H1 (cell line): ENCODE measurements around the gene C4orf46. TPM values are rescaled to one million over a fixed set of nuclear protein-coding genes. Genes with fewer than 3 reads are reported as not detected.

Source experiments
- CTCF ChIA-PET: fragments of 300-600 bp; sonication (Branson Sonifier 250); formaldehyde crosslinking; loops from one replicate; lab custom pipeline; 2021; ENCODE audit not compliant: partially characterized antibody; lab: Charles Lee
- POLR2A ChIA-PET: fragments of 300-600 bp; sonication (Branson Sonifier 250); formaldehyde crosslinking; loops from one replicate; lab custom pipeline; 2021; ENCODE audit warnings: inconsistent platforms; ENCODE audit not compliant: partially characterized antibody; lab: Charles Lee
- DNase-seq, 2 experiments: peaks; one replicate each; pipeline versions ENCODE4 v3.0.0 to v3.0.0-alpha.2; 2010 to 2022; ENCODE audit warnings: low spot score in 2 of 2, low read depth in 1 of 2, mixed read lengths in 1 of 2
- FAIRE-seq: peaks from 2 replicates; lab custom pipeline; 2011; peaks lifted over from hg19 to GRCh38; lab: Jason Lieb, UNC
- H2AFZ ChIP-seq: 2 replicates; pipeline ENCODE4 v1.8.1; 2012; ENCODE audit warnings: low read length, inconsistent platforms
- H2AK5ac ChIP-seq: 2 replicates; pipeline ENCODE4 v1.6.1; 2013; ENCODE audit warnings: low read depth, low read length
- H2BK120ac ChIP-seq: replicated peaks from 2 replicates; pipeline ENCODE3; 2013; ENCODE audit warnings: low read depth, low read length, inconsistent platforms
- H2BK12ac ChIP-seq: 2 replicates; pipeline ENCODE4 v1.6.1; 2013; ENCODE audit warnings: low read depth, low read length
- H2BK15ac ChIP-seq: 2 replicates; pipeline ENCODE4 v1.6.1; 2013; ENCODE audit warnings: low read length
- H2BK20ac ChIP-seq: 2 replicates; pipeline ENCODE4 v1.6.1; 2013; ENCODE audit warnings: low read length
- H2BK5ac ChIP-seq: 2 replicates; pipeline ENCODE4 v1.6.1; 2013; ENCODE audit warnings: low read depth, low read length
- H3K14ac ChIP-seq: 2 replicates; pipeline ENCODE4 v1.6.1; 2013; ENCODE audit warnings: inconsistent platforms; ENCODE audit not compliant: insufficient read length
- H3K18ac ChIP-seq: 2 replicates; pipeline ENCODE4 v1.6.1; 2013; ENCODE audit warnings: low read length; ENCODE audit errors: extremely low read depth
- H3K23ac ChIP-seq: 2 replicates; pipeline ENCODE4 v1.6.1; 2013; ENCODE audit warnings: inconsistent platforms; ENCODE audit not compliant: insufficient read length
- H3K23me2 ChIP-seq: 2 replicates; pipeline ENCODE4 v1.6.1; 2013; ENCODE audit warnings: low read depth, low read length
- H3K27ac ChIP-seq: 2 replicates; pipeline ENCODE4 v1.6.1; 2011; ENCODE audit warnings: low read depth, low read length, inconsistent platforms
- H3K27me3 ChIP-seq, 4 experiments: replicated peaks in 1 of 4; 1 replicate in 1 of 4; 2 replicates in 3 of 4; pipeline versions ENCODE4 v1.6.1 to v1.8.1; 2011 to 2013; ENCODE audit warnings: low read length in 3 of 4, mild to moderate bottlenecking in 3 of 4, inconsistent platforms in 2 of 4, mixed read lengths in 2 of 4, moderate library complexity in 1 of 4; ENCODE audit not compliant: control insufficient read depth in 3 of 4, insufficient read depth in 3 of 4; ENCODE audit errors: extremely low read depth in 1 of 4
- H3K36me3 ChIP-seq, 4 experiments: 2 replicates each; pipeline versions ENCODE4 v1.6.1 to v1.8.1; 2011 to 2013; ENCODE audit warnings: mild to moderate bottlenecking in 4 of 4, low read length in 3 of 4, moderate library complexity in 2 of 4, control low read depth in 1 of 4, inconsistent platforms in 1 of 4; ENCODE audit not compliant: insufficient read depth in 4 of 4, control insufficient read depth in 2 of 4
- H3K4ac ChIP-seq: replicated peaks from 2 replicates; pipeline ENCODE3; 2013; ENCODE audit warnings: low read length, low read depth, mixed read lengths, inconsistent platforms; ENCODE audit not compliant: insufficient read length
- H3K4me1 ChIP-seq, 4 experiments: replicated peaks in 1 of 4; 1 replicate in 1 of 4; 2 replicates in 3 of 4; pipeline versions ENCODE4 v1.6.1 to v1.8.1; 2011 to 2013; ENCODE audit warnings: low read length in 3 of 4, inconsistent platforms in 2 of 4, mixed read lengths in 1 of 4; ENCODE audit not compliant: insufficient read depth in 4 of 4, control insufficient read depth in 3 of 4
- H3K4me2 ChIP-seq, 2 experiments: 2 replicates each; pipeline versions ENCODE4 v1.6.1 to v1.8.1; 2011 to 2013; ENCODE audit warnings: low read depth in 2 of 2, low read length in 2 of 2, control low read depth in 1 of 2, inconsistent platforms in 1 of 2, mild to moderate bottlenecking in 1 of 2; ENCODE audit not compliant: insufficient read depth in 1 of 2
- H3K4me3 ChIP-seq, 4 experiments: fragments of 200-600, 300-600 bp in 1 of 4; sonication (generic), shearing (Covaris generic), sonication (Bioruptor Twin) in 1 of 4; 2 replicates each; pipeline versions ENCODE4 v1.5.1 to v1.8.1; 2011 to 2016; ENCODE audit warnings: low read length in 4 of 4, low read depth in 3 of 4, control low read depth in 2 of 4, inconsistent platforms in 2 of 4, mild to moderate bottlenecking in 2 of 4, mixed read lengths in 1 of 4, moderate library complexity in 1 of 4; ENCODE audit not compliant: insufficient read depth in 2 of 4; ENCODE audit errors: extremely low read depth in 1 of 4
- H3K56ac ChIP-seq: replicated peaks from 2 replicates; pipeline ENCODE3; 2013; ENCODE audit warnings: low read depth, mild to moderate bottlenecking, mixed read lengths, low read length, inconsistent platforms; ENCODE audit not compliant: insufficient read length
- H3K79me1 ChIP-seq: 2 replicates; pipeline ENCODE4 v1.6.1; 2013; ENCODE audit warnings: low read depth, low read length, control low read depth
- H3K79me2 ChIP-seq, 2 experiments: 2 replicates each; pipeline versions ENCODE4 v1.6.1 to v1.8.1; 2012 to 2013; ENCODE audit warnings: low read length in 2 of 2, mild to moderate bottlenecking in 2 of 2, inconsistent platforms in 1 of 2; ENCODE audit not compliant: insufficient read depth in 2 of 2, control insufficient read depth in 1 of 2
- H3K9ac ChIP-seq, 4 experiments: replicated peaks in 1 of 4; 1 replicate in 1 of 4; 2 replicates in 3 of 4; pipeline versions ENCODE4 v1.6.1 to v1.8.1; 2011 to 2013; ENCODE audit warnings: low read depth in 3 of 4, low read length in 3 of 4, control low read depth in 2 of 4, mild to moderate bottlenecking in 2 of 4, moderate library complexity in 2 of 4, inconsistent platforms in 1 of 4; ENCODE audit errors: extremely low read depth in 1 of 4
- H3K9me3 ChIP-seq, 2 experiments: 2 replicates each; pipeline versions ENCODE4 v1.6.1 to v1.8.1; 2012 to 2013; ENCODE audit warnings: mild to moderate bottlenecking in 2 of 2, moderate library complexity in 2 of 2, control low read depth in 1 of 2, inconsistent platforms in 1 of 2, low read depth in 1 of 2, low read length in 1 of 2, mixed read lengths in 1 of 2; ENCODE audit not compliant: insufficient read depth in 2 of 2
- H4K20me1 ChIP-seq, 2 experiments: replicated peaks in 1 of 2; 2 replicates each; pipeline versions ENCODE3 to v1.8.1; 2011 to 2013; ENCODE audit warnings: inconsistent platforms in 2 of 2, low read length in 2 of 2, mild to moderate bottlenecking in 1 of 2; ENCODE audit not compliant: insufficient read depth in 2 of 2, control insufficient read depth in 1 of 2
- H4K5ac ChIP-seq: 2 replicates; pipeline ENCODE4 v1.6.1; 2013; ENCODE audit warnings: low read length, low read depth, mixed read lengths, inconsistent platforms; ENCODE audit not compliant: insufficient read length
- H4K8ac ChIP-seq: 2 replicates; pipeline ENCODE4 v1.8.0; 2013; ENCODE audit warnings: mild to moderate bottlenecking, moderate library complexity, low read length, inconsistent platforms; ENCODE audit not compliant: insufficient read depth; ENCODE audit errors: extremely low read depth
- H4K91ac ChIP-seq: replicated peaks from 2 replicates; pipeline ENCODE3; 2013; ENCODE audit warnings: low read length, mixed read lengths, inconsistent platforms; ENCODE audit not compliant: insufficient read length
- ASH2L ChIP-seq: fragments of 200-600, 300-600 bp; sonication (generic); IDR thresholded peaks from one replicate; pipeline ENCODE4 v1.7.1; 2017; ENCODE audit warnings: low read length
- CHD2 ChIP-seq: IDR thresholded peaks from 2 replicates; pipeline ENCODE4 v1.6.1; 2012; ENCODE audit warnings: low read length, improper control_type of control experiment
- CREB1 ChIP-seq: IDR thresholded peaks from 2 replicates; pipeline ENCODE4 v1.6.1; 2012; ENCODE audit warnings: inconsistent platforms
- CTBP2 ChIP-seq: IDR thresholded peaks from 2 replicates; pipeline ENCODE4 v1.7.0; 2011; ENCODE audit warnings: borderline replicate concordance, mild to moderate bottlenecking, moderate library complexity, mixed read lengths, low read length; ENCODE audit not compliant: insufficient read depth, insufficient read length
- GABPA ChIP-seq: IDR thresholded peaks from 2 replicates; pipeline ENCODE4 v1.6.1; 2011; ENCODE audit warnings: mild to moderate bottlenecking, low read length, moderate library complexity, borderline replicate concordance; ENCODE audit not compliant: insufficient read depth
- KDM4A ChIP-seq: IDR thresholded peaks from one replicate; pipeline ENCODE4 v1.7.1; 2012; ENCODE audit warnings: low read depth, mild to moderate bottlenecking, moderate library complexity, low read length, inconsistent platforms; ENCODE audit not compliant: severe bottlenecking
- KDM5A ChIP-seq: fragments of 200-600 bp; IDR thresholded peaks from 2 replicates; pipeline ENCODE4 v1.7.1; 2012; ENCODE audit warnings: mild to moderate bottlenecking, low read length, inconsistent platforms, mixed read lengths
- NANOG ChIP-seq: IDR thresholded peaks from 2 replicates; pipeline ENCODE4 v1.6.1; 2011; ENCODE audit warnings: low read length, low read depth, mild to moderate bottlenecking, inconsistent platforms; ENCODE audit not compliant: insufficient read depth, poor library complexity, severe bottlenecking
- RXRA ChIP-seq: IDR thresholded peaks from 2 replicates; pipeline ENCODE4 v1.6.1; 2011; ENCODE audit warnings: low read depth, mild to moderate bottlenecking, low read length, moderate library complexity; ENCODE audit not compliant: insufficient read depth
- SAP30 ChIP-seq: fragments of 300-600 bp; sonication (generic); IDR thresholded peaks from 2 replicates; pipeline ENCODE4 v1.7.1; 2012; ENCODE audit warnings: low read length, moderate library complexity, mild to moderate bottlenecking, inconsistent platforms; ENCODE audit not compliant: insufficient read depth, insufficient replicate concordance
- SUZ12 ChIP-seq: fragments of 200-600 bp; sonication (generic); IDR thresholded peaks from 2 replicates; pipeline ENCODE4 v1.6.1; 2012; ENCODE audit warnings: mild to moderate bottlenecking, inconsistent platforms, low read length, moderate library complexity, mixed read lengths
- TAF1 ChIP-seq: IDR thresholded peaks from 2 replicates; pipeline ENCODE4 v1.6.1; 2011; ENCODE audit warnings: mild to moderate bottlenecking, low read depth, low read length
- TAF7 ChIP-seq: optimal IDR thresholded peaks from 2 replicates; pipeline ENCODE3; 2011; ENCODE audit warnings: low read depth, mild to moderate bottlenecking, inconsistent platforms, low read length, moderate library complexity, borderline replicate concordance
- TBP ChIP-seq: IDR thresholded peaks from 2 replicates; pipeline ENCODE4 v1.6.1; 2011; ENCODE audit warnings: low read depth, low read length, improper control_type of control experiment
- TCF12 ChIP-seq: IDR thresholded peaks from 2 replicates; pipeline ENCODE4 v1.6.1; 2011; ENCODE audit warnings: low read depth, mild to moderate bottlenecking, low read length
- WGBS, 2 experiments: shearing (Covaris generic) in 1 of 2; methylation state at CpG; one replicate each; pipeline versions ENCODE4 v1.1.6 to v1.1.7; 2013 to 2015; ENCODE audit warnings: low lambda C conversion rate in 2 of 2, mixed read lengths in 2 of 2, inconsistent platforms in 1 of 2, low coverage in 1 of 2, missing lambda C conversion rate in 1 of 2; ENCODE audit not compliant: insufficient replicate concordance in 2 of 2, insufficient coverage in 1 of 2, insufficient read length in 1 of 2; ENCODE audit errors: extremely low coverage in 1 of 2, missing lambda C conversion rate in 1 of 2; 5-methylcytosine and 5-hydroxymethylcytosine counted together
- polyA plus RNA-seq, 7 experiments: library from polyadenylated mRNA; depleted of rRNA in 3 of 7; stranded (reverse) in 5 of 7; unstranded in 2 of 7; fragments of >200 nt in 5 of 7; fragments of 200-250 nt in 2 of 7; gene quantifications; 1 replicate in 5 of 7; 2 replicates in 1 of 7; 4 replicates in 1 of 7; pipeline versions ENCODE4 v1.2.1 to v1.2.3, GENCODE V29; 2011 to 2013; ENCODE audit warnings: missing spikeins in 2 of 7, mixed read lengths in 2 of 7
- total RNA-seq: library from RNA; stranded (reverse); fragmentation: NEBNext Ultra II Directional; extraction: Animal tissue kit (Norgen Biotek cat#: 25700); gene quantifications from 2 replicates; pipeline ENCODE4 v1.2.1, GENCODE V29; 2021

C4orf46 gene
- total and polyA plus RNA-seq, 2 of the 8 experiments (the other 6 are each of a cell fraction or from before 2014, with no cell fraction given), result 19.8 to 28.6 TPM

DNA sequence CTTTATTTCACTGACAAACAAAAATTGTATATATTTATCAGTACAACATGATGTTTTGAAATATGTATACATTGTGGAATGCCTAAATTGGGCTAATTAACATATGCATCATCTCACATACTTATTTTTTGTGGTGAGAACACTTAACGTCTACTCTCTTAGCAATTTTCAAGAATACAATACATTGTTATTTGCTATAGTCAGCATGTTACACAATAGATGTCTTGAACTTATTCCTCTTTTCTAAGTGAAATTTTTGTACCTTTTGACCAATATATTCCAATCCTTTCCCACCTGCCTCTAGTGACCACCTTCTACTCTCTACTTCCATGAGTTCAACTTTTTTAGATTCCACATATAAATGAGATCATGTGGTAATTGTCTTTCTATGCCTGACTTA lies 35.1 kb downstream of the C4orf46 start:
- H3K79me1 ChIP-seq, result no peaks in the 10 kb centered on the region
- no peak overlapping the region for H3K56ac ChIP-seq
- H3K4me3 ChIP-seq, result no peak overlapping the region
- no peaks in the 10 kb centered on the region for H3K4me1 ChIP-seq
- H2AK5ac ChIP-seq, result no peak overlapping the region
- H2BK12ac ChIP-seq, result no peak overlapping the region
- H3K23ac ChIP-seq, result no peak overlapping the region
- H2BK15ac ChIP-seq, result no peak overlapping the region
- no peak overlapping the region for H4K8ac ChIP-seq
- no peak overlapping the region for H2AFZ ChIP-seq
- H2BK5ac ChIP-seq, result no peak overlapping the region
- H3K4me2 ChIP-seq, result no peak overlapping the region
- WGBS, 2 experiments, result 90% methylated on average over 1 of the region's 1 CpG; no CpG with 5 or more reads in 1 of the 2 experiments
- ChIA-PET CTCF (no interaction called here), POLR2A (no interaction called here)
- no peak for FAIRE-seq
- no peaks in the 10 kb centered on the region for H4K20me1 ChIP-seq
- no peaks in the 10 kb centered on the region for H3K79me2 ChIP-seq
- no peak overlapping the region for H3K18ac ChIP-seq
- no peak overlapping the region for H3K4ac ChIP-seq
- H3K23me2 ChIP-seq, result no peaks in the 10 kb centered on the region
- H3K27me3 ChIP-seq, result no peaks in the 10 kb centered on the region
- H3K9ac ChIP-seq, result no peak overlapping the region
- H4K5ac ChIP-seq, result no peak overlapping the region
- no peaks in the 10 kb centered on the region for H3K9me3 ChIP-seq
- no peak overlapping the region for H3K14ac ChIP-seq
- H3K27ac ChIP-seq, result no peak overlapping the region
- no peaks in the 10 kb centered on the region for H3K36me3 ChIP-seq
- DNase-seq, result no peak
- H2BK120ac ChIP-seq, result no peak overlapping the region
- no peak overlapping the region for H4K91ac ChIP-seq
- no peak overlapping the region for H2BK20ac ChIP-seq
- TF ChIP-seq TAF7 (no peak), CREB1 (no peak), RXRA (no peak), TCF12 (no peak), ASH2L (no peak), NANOG (no peak), CHD2 (no peak), TAF1 (no peak), CTBP2 (no peak), TBP (no peak), GABPA (no peak), SAP30 (no peak), KDM5A (no peak), SUZ12 (no peak), KDM4A (no peak)
